H9 (cell line): ENCODE results near the gene METRN. TPM values are rescaled to one million over a fixed set of nuclear protein-coding genes. Genes with fewer than 3 reads are reported as not detected.

ENCODE experiments used
- DNase-seq: peaks from one replicate; pipeline ENCODE4 v3.0.0-alpha.2; 2017
- H2AFZ ChIP-seq: one replicate; pipeline ENCODE4 v1.6.1; 2013; ENCODE audit warnings: mild to moderate bottlenecking, low read length, control low read depth, moderate library complexity
- H2AK5ac ChIP-seq: 2 replicates; pipeline ENCODE4 v1.6.1; 2013; ENCODE audit warnings: low read length, control low read depth, mixed read lengths; ENCODE audit not compliant: insufficient read length
- H2BK120ac ChIP-seq: one replicate; pipeline ENCODE4 v1.6.1; 2013; ENCODE audit warnings: low read depth, mild to moderate bottlenecking, low read length, control low read depth, inconsistent platforms; ENCODE audit not compliant: poor library complexity, severe bottlenecking
- H2BK12ac ChIP-seq: 2 replicates; pipeline ENCODE4 v1.6.1; 2013; ENCODE audit warnings: low read length, control low read depth, mixed read lengths, low read depth; ENCODE audit not compliant: insufficient read length
- H2BK15ac ChIP-seq: 2 replicates; pipeline ENCODE4 v1.6.1; 2013; ENCODE audit warnings: low read depth, low read length, control low read depth
- H2BK20ac ChIP-seq: one replicate; pipeline ENCODE4 v1.6.1; 2013; ENCODE audit warnings: low read depth, mild to moderate bottlenecking, low read length, control low read depth, inconsistent platforms; ENCODE audit not compliant: poor library complexity, severe bottlenecking
- H2BK5ac ChIP-seq: 2 replicates; pipeline ENCODE4 v1.6.1; 2013; ENCODE audit warnings: low read length, control low read depth, mixed read lengths; ENCODE audit not compliant: insufficient read length
- H3K14ac ChIP-seq: 2 replicates; pipeline ENCODE4 v1.6.1; 2013; ENCODE audit warnings: low read length, control low read depth; ENCODE audit not compliant: insufficient read depth
- H3K18ac ChIP-seq: 2 replicates; pipeline ENCODE4 v1.6.1; 2013; ENCODE audit warnings: low read depth, mild to moderate bottlenecking, mixed read lengths, low read length, control low read depth; ENCODE audit not compliant: insufficient read length
- H3K23ac ChIP-seq: 2 replicates; pipeline ENCODE4 v1.6.1; 2013; ENCODE audit warnings: low read length, control low read depth, mixed read lengths, low read depth; ENCODE audit not compliant: insufficient read length
- H3K23me2 ChIP-seq: 2 replicates; pipeline ENCODE4 v1.6.1; 2013; ENCODE audit warnings: low read depth, mild to moderate bottlenecking, mixed read lengths, low read length, control low read depth; ENCODE audit not compliant: insufficient read length, poor library complexity, severe bottlenecking
- H3K27ac ChIP-seq: 2 replicates; pipeline ENCODE4 v1.5.1; 2013; ENCODE audit warnings: low read length, control low read depth, mixed read lengths, low read depth; ENCODE audit not compliant: insufficient read length
- H3K27me3 ChIP-seq: 2 replicates; pipeline ENCODE4 v1.6.1; 2013; ENCODE audit warnings: low read length, control low read depth, inconsistent platforms; ENCODE audit not compliant: insufficient read depth
- H3K4ac ChIP-seq: 2 replicates; pipeline ENCODE4 v1.6.1; 2013; ENCODE audit warnings: low read depth, mild to moderate bottlenecking, control low read depth, inconsistent platforms, low read length, moderate library complexity
- H3K4me1 ChIP-seq: 2 replicates; pipeline ENCODE4 v1.6.1; 2013; ENCODE audit warnings: low read length, control low read depth, inconsistent platforms; ENCODE audit not compliant: insufficient read depth
- H3K4me2 ChIP-seq: 2 replicates; pipeline ENCODE4 v1.6.1; 2013; ENCODE audit warnings: low read length, control low read depth, mixed read lengths; ENCODE audit not compliant: insufficient read length, insufficient read depth
- H3K56ac ChIP-seq: 2 replicates; pipeline ENCODE4 v1.6.1; 2013; ENCODE audit warnings: low read depth, mild to moderate bottlenecking, mixed read lengths, low read length, control low read depth; ENCODE audit not compliant: insufficient read length
- H3K79me1 ChIP-seq: 2 replicates; pipeline ENCODE4 v1.6.1; 2013; ENCODE audit warnings: low read depth, mild to moderate bottlenecking, moderate library complexity, low read length, control low read depth, inconsistent platforms; ENCODE audit not compliant: insufficient read depth, poor library complexity, severe bottlenecking
- H3K79me2 ChIP-seq: 2 replicates; pipeline ENCODE4 v1.6.1; 2013; ENCODE audit warnings: low read length, control low read depth, inconsistent platforms; ENCODE audit not compliant: insufficient read depth
- H3K9ac ChIP-seq: 2 replicates; pipeline ENCODE4 v1.6.1; 2013; ENCODE audit warnings: low read length, control low read depth, mixed read lengths; ENCODE audit not compliant: insufficient read length; ENCODE audit errors: extremely low read depth
- H3K9me3 ChIP-seq: one replicate; pipeline ENCODE4 v1.6.1; 2013; ENCODE audit warnings: low read depth, low read length, inconsistent platforms; ENCODE audit not compliant: control insufficient read depth
- H3T11ph ChIP-seq: one replicate; pipeline ENCODE4 v1.6.1; 2013; ENCODE audit warnings: mild to moderate bottlenecking, low read length, control low read depth, inconsistent platforms
- H4K20me1 ChIP-seq: one replicate; pipeline ENCODE4 v1.6.1; 2013; ENCODE audit not compliant: control insufficient read depth, insufficient read length, insufficient read depth
- H4K5ac ChIP-seq: 2 replicates; pipeline ENCODE4 v1.6.1; 2013; ENCODE audit warnings: low read depth, mild to moderate bottlenecking, mixed read lengths, low read length, control low read depth; ENCODE audit not compliant: insufficient read length
- H4K8ac ChIP-seq: replicated peaks from 2 replicates; pipeline ENCODE4 v1.6.1; 2013; ENCODE audit warnings: low read length, control low read depth, mixed read lengths, low read depth; ENCODE audit not compliant: insufficient read length
- H4K91ac ChIP-seq: 2 replicates; pipeline ENCODE4 v1.6.1; 2013; ENCODE audit warnings: low read depth, mild to moderate bottlenecking, moderate library complexity, mixed read lengths, low read length, control low read depth; ENCODE audit not compliant: insufficient read length
- H3K27ac Mint-ChIP-seq, 3 experiments: 2 replicates in 2 of 3; 3 replicates in 1 of 3; pipeline ENCODE4 v1.8.0; 2020 to 2021; ENCODE audit warnings: mixed read lengths in 3 of 3, mild to moderate bottlenecking in 1 of 3, moderate library complexity in 1 of 3
- H3K27me3 Mint-ChIP-seq: 2 replicates; pipeline ENCODE4 v1.8.0; 2021; ENCODE audit warnings: low read depth, mild to moderate bottlenecking, moderate library complexity, mixed read lengths
- H3K36me3 Mint-ChIP-seq, 3 experiments: 2 replicates in 2 of 3; 3 replicates in 1 of 3; pipeline ENCODE4 v1.8.0; 2020 to 2021; ENCODE audit warnings: low read depth in 3 of 3, mixed read lengths in 3 of 3; ENCODE audit not compliant: insufficient read depth in 1 of 3
- H3K4me1 Mint-ChIP-seq, 2 experiments: 2 replicates each; pipeline ENCODE4 v1.8.0; 2020; ENCODE audit warnings: mixed read lengths in 2 of 2
- H3K4me3 Mint-ChIP-seq, 2 experiments: 2 replicates in 1 of 2; 3 replicates in 1 of 2; pipeline ENCODE4 v1.8.0; 2020 to 2021; ENCODE audit warnings: mild to moderate bottlenecking in 2 of 2, mixed read lengths in 2 of 2, moderate library complexity in 1 of 2
- H3K9me3 Mint-ChIP-seq, 2 experiments: 2 replicates in 1 of 2; 3 replicates in 1 of 2; pipeline ENCODE4 v1.8.0; 2020; ENCODE audit warnings: mild to moderate bottlenecking in 2 of 2, mixed read lengths in 2 of 2, moderate library complexity in 1 of 2
- CTCF ChIP-seq: fragments of 200-600 bp; sonication (generic); conservative IDR thresholded peaks from 3 replicates; pipeline ENCODE4 v1.8.0; 2021; ENCODE audit warnings: antibody characterized with exemption, mild to moderate bottlenecking
- WGBS: extraction: QIAGEN DNeasy Blood & Tissue Kit; methylation state at CpG from one replicate; pipeline ENCODE4 v1.1.7; 2013; ENCODE audit warnings: missing lambda C conversion rate, low lambda C conversion rate, mixed read lengths; ENCODE audit not compliant: insufficient read length; ENCODE audit errors: extremely low coverage; 5-methylcytosine and 5-hydroxymethylcytosine counted together
- total RNA-seq: library from RNA; stranded (reverse); gene quantifications from 2 replicates; pipeline ENCODE4 v1.2.1, GENCODE V29; 2021

METRN gene
- total RNA-seq, 1 experiment from 2014 or later, result 26.2 TPM

DNA sequence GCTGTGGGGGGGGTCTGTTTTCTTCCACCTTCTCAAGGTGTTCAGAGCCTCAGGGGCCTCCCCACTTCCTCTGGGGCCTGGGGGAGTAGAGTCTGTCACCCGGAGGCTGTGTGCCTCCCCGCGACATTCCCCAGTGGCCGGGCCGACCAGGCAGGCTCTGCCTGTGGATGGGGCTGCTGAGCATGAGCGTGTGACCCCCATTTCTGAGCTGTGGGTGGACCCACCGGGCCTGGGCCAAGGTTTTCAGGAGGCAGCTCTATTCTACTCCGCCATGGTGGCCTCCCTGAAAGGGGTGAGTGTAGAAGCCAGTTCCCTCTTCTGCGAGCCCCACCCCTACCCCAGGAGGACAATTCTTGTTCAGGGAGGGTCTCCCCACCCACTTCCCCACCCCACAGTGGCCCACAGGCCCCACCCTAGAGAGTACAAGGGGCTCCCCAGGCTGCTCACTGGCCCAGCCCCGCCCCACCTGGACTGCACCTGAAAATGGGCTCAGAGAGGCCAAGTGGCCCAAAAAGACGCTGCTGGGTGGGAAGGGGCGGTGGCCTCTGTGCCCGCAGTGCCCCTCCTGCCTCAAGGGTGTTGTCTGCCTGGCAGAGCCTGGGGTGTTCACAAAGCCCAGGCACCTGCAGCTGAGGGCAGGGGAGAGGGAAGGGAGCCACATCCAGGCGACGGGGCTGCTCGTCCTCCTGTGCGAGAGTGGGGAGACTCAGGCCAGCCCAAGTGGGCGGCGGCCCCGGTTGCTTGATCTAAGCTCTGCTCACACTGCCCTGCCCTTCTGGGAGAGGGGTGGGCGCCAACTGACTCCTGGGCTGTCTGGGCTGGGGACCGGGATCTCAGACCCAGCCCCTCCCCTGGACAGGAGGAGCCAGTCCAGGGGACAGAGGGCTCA is 47.0 kb downstream of the METRN start:
- no peak overlapping the region for H3K18ac ChIP-seq
- H3K9me3 Mint-ChIP-seq, result no peaks in the 10 kb centered on the region
- no peaks in the 10 kb centered on the region for H3K23me2 ChIP-seq
- H2BK15ac ChIP-seq, result no peak overlapping the region
- no peaks in the 10 kb centered on the region for H3K9me3 ChIP-seq
- no peak overlapping the region for H3K23ac ChIP-seq
- H3K4me1 ChIP-seq, result no peaks in the 10 kb centered on the region
- H2AK5ac ChIP-seq, result no peak overlapping the region
- H2BK20ac ChIP-seq, result no peak overlapping the region
- TF ChIP-seq CTCF, result no peak
- peaks cover 16% of the 10 kb centered on the region for H3K27me3 Mint-ChIP-seq
- no peak overlapping the region for H3T11ph ChIP-seq
- no peak overlapping the region for H4K91ac ChIP-seq
- no peaks in the 10 kb centered on the region for H3K79me2 ChIP-seq
- no peaks in the 10 kb centered on the region for H3K36me3 Mint-ChIP-seq
- H4K8ac ChIP-seq, result no peak overlapping the region
- no peaks in the 10 kb centered on the region for H4K20me1 ChIP-seq
- H3K4ac ChIP-seq, result no peak overlapping the region
- H2AFZ ChIP-seq, result no peak overlapping the region
- H4K5ac ChIP-seq, result no peak overlapping the region
- H3K27ac Mint-ChIP-seq, result no peak overlapping the region
- no peaks in the 10 kb centered on the region for H3K27me3 ChIP-seq
- H2BK5ac ChIP-seq, result no peak overlapping the region
- H3K27ac ChIP-seq, result no peak overlapping the region
- peaks cover 5 to 10% of the 10 kb centered on the region in 2 experiments for H3K4me1 Mint-ChIP-seq
- WGBS, result no CpG with 5 or more reads among the region's 22 CpGs
- no peak overlapping the region for H3K9ac ChIP-seq
- H3K4me3 Mint-ChIP-seq, result no peak overlapping the region
- H3K4me2 ChIP-seq, result no peak overlapping the region
- H3K79me1 ChIP-seq, result no peaks in the 10 kb centered on the region
- H2BK12ac ChIP-seq, result no peak overlapping the region
- H2BK120ac ChIP-seq, result no peak overlapping the region
- H3K56ac ChIP-seq, result no peak overlapping the region
- no peak for DNase-seq
- H3K14ac ChIP-seq, result no peak overlapping the region
